ENCODE results near the gene PGPEP1.

PGPEP1 gene

DNA sequence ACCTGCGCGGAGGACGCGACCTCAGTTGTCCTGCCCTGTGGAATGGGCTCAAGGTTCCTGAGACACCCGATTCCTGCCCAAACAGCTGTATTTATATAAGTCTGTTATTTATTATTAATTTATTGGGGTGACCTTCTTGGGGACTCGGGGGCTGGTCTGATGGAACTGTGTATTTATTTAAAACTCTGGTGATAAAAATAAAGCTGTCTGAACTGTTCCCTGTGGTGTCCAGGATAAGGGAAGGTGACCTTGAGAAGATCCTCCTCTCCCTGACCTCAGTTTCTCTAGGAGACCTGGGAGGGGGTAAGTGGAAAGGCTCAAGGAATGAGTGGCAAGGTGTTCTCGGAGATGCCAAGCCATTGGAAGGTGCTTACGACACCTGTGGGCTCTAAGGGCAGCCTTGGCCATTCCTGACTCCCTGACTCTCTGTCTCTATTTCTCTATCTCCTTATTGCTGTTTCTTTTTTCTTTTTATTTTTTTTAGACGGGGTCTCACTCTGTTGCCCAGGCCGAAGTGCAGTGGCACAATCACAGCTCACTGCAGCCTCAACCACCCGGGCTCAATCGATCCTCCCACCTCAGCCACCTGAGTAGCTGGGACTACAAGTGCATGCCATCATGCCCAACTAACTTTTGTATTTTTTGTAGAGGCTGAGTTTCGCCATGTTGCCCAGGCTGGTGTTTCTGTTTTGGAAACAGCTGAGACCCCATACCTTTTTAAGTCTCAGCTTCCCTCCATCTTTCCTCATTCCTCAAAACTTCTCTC, 48.7 kb downstream of the PGPEP1 start:
- H3K9ac ChIP-seq = no peak overlapping the region
- no peak overlapping the region for H3K4me2 ChIP-seq

DNA sequence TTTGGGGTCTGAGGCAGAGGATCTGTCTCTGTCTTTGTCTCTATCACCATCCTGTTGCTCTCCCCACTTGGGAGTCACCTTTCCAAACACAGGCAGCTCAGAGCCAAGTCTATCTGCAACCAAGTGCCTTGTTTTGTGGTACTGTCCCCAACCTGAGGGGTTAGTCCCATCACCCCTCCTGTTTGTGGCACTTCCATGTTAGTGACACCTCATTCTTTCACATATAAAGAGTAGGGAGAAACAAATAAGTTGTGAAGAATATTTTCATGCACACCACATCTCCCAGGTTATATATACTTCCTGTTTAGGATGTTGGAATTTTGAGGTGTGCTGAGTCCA, 49.3 kb downstream of the PGPEP1 start:
- H2AFZ ChIP-seq (ENCODE audit: low read depth) = no peak overlapping the region
- no peak overlapping the region for H3K9ac ChIP-seq
- H3K27me3 ChIP-seq (ENCODE audit: insufficient read depth, low read depth) = peaks cover 54% of the 10 kb centered on the region; the same call in 1 of the 2 replicates

More for the DNA sequence above, 48.7 kb downstream of the PGPEP1 start:
- Histone ChIP-seq H3K79me2 (ENCODE audit: insufficient read depth, low read depth) (no peaks in the 10 kb centered on the region), H3K27ac (no peak overlapping the region), H3K36me3 (ENCODE audit: insufficient read depth) (no peaks in the 10 kb centered on the region), H3K27me3 (ENCODE audit: insufficient read depth, low read depth) (peaks cover 50% of the 10 kb centered on the region; the same call in 1 of the 2 replicates), H3K4me3 (IDR thresholded peaks at IDR 0.05; ENCODE audit: insufficient read depth, low read depth, low read length) (no peak overlapping the region), H2AFZ (ENCODE audit: low read depth) (no peak overlapping the region), H4K20me1 (ENCODE audit: insufficient read depth) (no peaks in the 10 kb centered on the region), H3K4me1 (ENCODE audit: low read depth, poor library complexity, severe bottlenecking) (no peaks in the 10 kb centered on the region)
- TF ChIP-seq, protein P1, sequence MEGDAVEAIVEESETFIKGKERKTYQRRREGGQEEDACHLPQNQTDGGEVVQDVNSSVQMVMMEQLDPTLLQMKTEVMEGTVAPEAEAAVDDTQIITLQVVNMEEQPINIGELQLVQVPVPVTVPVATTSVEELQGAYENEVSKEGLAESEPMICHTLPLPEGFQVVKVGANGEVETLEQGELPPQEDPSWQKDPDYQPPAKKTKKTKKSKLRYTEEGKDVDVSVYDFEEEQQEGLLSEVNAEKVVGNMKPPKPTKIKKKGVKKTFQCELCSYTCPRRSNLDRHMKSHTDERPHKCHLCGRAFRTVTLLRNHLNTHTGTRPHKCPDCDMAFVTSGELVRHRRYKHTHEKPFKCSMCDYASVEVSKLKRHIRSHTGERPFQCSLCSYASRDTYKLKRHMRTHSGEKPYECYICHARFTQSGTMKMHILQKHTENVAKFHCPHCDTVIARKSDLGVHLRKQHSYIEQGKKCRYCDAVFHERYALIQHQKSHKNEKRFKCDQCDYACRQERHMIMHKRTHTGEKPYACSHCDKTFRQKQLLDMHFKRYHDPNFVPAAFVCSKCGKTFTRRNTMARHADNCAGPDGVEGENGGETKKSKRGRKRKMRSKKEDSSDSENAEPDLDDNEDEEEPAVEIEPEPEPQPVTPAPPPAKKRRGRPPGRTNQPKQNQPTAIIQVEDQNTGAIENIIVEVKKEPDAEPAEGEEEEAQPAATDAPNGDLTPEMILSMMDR (conservative IDR thresholded peaks at IDR 0.05; ENCODE audit: low read depth, low read length) = no peak

DNA sequence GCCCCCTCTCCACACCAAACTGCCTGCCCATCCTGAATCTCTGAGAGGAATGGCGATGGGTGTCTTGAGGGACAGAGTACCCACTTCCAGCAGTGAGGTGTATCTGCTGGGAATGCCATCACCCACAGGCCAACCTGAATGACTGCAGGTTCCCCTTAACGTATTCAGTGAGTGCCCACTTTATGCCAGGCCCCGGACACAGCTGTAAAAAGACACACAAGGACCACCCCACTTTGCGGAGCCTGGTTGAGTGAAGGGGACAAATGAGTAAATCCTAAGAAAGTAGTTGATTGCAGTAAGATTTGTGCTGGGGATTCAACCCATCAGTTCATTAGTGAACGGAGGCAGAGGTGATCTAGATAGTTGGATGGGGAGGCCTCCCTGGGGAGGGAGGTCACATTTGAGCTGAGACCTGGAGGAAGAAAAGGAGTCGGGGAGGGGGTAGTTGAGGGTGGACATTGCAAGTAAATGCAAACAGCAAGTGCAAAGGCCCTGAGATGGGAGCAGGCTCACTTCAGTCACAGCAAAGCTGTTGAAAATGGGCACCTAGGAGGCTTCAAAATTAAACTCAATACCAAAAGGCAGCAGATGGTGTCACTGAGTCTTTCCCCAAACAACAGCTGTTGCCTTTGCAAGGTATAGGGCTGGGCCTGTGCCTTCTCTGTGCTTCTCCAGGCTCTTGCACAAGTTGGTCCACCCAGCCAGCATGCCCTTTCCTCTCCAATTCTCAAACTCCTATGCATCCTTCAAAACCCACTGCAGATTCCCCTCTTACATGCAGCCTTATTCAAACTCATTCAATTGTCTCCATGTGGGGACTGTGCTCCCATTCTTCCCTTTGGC, 49.9 kb downstream of the PGPEP1 start:
- H3K36me3 ChIP-seq (ENCODE audit: insufficient read depth) = no peaks in the 10 kb centered on the region
- no peak overlapping the region for H3K9ac ChIP-seq
- peaks cover 51% of the 10 kb centered on the region for H3K27me3 ChIP-seq (ENCODE audit: insufficient read depth, low read depth)
- no peak overlapping the region for H2AFZ ChIP-seq (ENCODE audit: low read depth)
- no peaks in the 10 kb centered on the region for H3K79me2 ChIP-seq (ENCODE audit: insufficient read depth, low read depth)
- TF ChIP-seq, protein P1 (conservative IDR thresholded peaks at IDR 0.05; ENCODE audit: low read depth, low read length) = no peak
- no peak overlapping the region for H3K27ac ChIP-seq
- H3K4me2 ChIP-seq = no peak overlapping the region
- no peak overlapping the region for H3K4me3 ChIP-seq (IDR thresholded peaks at IDR 0.05; ENCODE audit: insufficient read depth, low read depth, low read length)
- H3K4me1 ChIP-seq (ENCODE audit: low read depth, poor library complexity, severe bottlenecking) = no peaks in the 10 kb centered on the region
- no peaks in the 10 kb centered on the region for H4K20me1 ChIP-seq (ENCODE audit: insufficient read depth)

More for the DNA sequence above, 49.3 kb downstream of the PGPEP1 start:
- H3K27ac ChIP-seq = no peak overlapping the region
- no peaks in the 10 kb centered on the region for H3K36me3 ChIP-seq (ENCODE audit: insufficient read depth)
- H3K79me2 ChIP-seq (ENCODE audit: insufficient read depth, low read depth) = no peaks in the 10 kb centered on the region
- H3K4me3 ChIP-seq (IDR thresholded peaks at IDR 0.05; ENCODE audit: insufficient read depth, low read depth, low read length) = no peak overlapping the region
- TF ChIP-seq, protein P1 (conservative IDR thresholded peaks at IDR 0.05; ENCODE audit: low read depth, low read length) = no peak
- no peaks in the 10 kb centered on the region for H4K20me1 ChIP-seq (ENCODE audit: insufficient read depth)
- H3K4me1 ChIP-seq (ENCODE audit: low read depth, poor library complexity, severe bottlenecking) = no peaks in the 10 kb centered on the region
- no peak overlapping the region for H3K4me2 ChIP-seq

DNA sequence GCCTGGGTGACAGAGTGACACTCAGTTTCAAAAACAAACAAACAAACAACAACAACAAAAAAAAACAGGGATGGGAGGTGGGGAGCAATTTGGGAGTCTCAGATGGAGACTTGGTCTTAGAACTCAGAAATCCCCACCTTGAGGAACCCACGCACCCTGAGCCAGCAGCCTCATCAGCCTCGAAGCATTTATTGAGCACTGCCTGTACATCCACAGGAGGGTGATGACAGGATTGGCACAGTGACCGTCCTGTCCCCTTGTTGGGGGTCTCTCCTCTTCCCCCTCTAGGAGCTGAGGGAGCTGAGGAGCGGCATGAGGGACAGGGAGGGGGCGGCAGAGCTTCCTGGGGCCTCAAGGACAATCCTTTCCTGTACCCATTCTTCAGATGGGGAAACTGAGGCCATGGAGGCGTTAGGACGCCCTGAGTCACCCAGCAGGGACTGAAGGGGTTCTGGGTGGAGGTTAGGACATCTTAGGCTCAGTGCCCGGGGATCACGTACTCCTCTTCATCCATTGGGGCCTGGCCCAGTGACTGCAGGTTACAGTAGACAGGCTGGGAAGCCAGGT, 51.2 kb downstream of the PGPEP1 start:
- H3K4me1 ChIP-seq (ENCODE audit: low read depth, poor library complexity, severe bottlenecking) = no peaks in the 10 kb centered on the region
- H3K36me3 ChIP-seq (ENCODE audit: insufficient read depth) = no peaks in the 10 kb centered on the region
- H3K4me2 ChIP-seq = no peak overlapping the region
- no peak overlapping the region for H2AFZ ChIP-seq (ENCODE audit: low read depth)
- no peaks in the 10 kb centered on the region for H3K79me2 ChIP-seq (ENCODE audit: insufficient read depth, low read depth)
- peaks cover 50% of the 10 kb centered on the region for H3K27me3 ChIP-seq (ENCODE audit: insufficient read depth, low read depth)
- H3K27ac ChIP-seq = no peak overlapping the region
- no peaks in the 10 kb centered on the region for H4K20me1 ChIP-seq (ENCODE audit: insufficient read depth)
- TF ChIP-seq, protein P1 (conservative IDR thresholded peaks at IDR 0.05; ENCODE audit: low read depth, low read length) = no peak
- no peak overlapping the region for H3K9ac ChIP-seq
- no peak overlapping the region for H3K4me3 ChIP-seq (IDR thresholded peaks at IDR 0.05; ENCODE audit: insufficient read depth, low read depth, low read length)
